ENCODE results near the gene DYRK1B. TPM values are rescaled to one million over a fixed set of nuclear protein-coding genes. Genes with fewer than 3 reads are reported as not detected.

The DYRK1B gene
- total and polyA plus RNA-seq, 3 experiments from 2014 or later = 7.9 to 15.3 (median 9.1) TPM

- Mint-ChIP-seq H3K27ac (peak overlapping the region; percentile 58 to 91 (median 85)), H3K4me3 (peak overlapping the region; percentile 45 to 90 (median 75)), H3K36me3 (peaks cover 5 to 59% (median 6%) of the 10 kb centered on the region in 3 donors), H3K4me1 (peaks cover 30 to 46% (median 34%) of the 10 kb centered on the region in 3 donors), H3K27me3 (no peaks in the 10 kb centered on the region), H3K9me3 (no peaks in the 10 kb centered on the region)
- no peaks in the 10 kb centered on the region for H3K27me3 ChIP-seq (ENCODE audit: insufficient read depth, low read length, poor library complexity, severe bottlenecking)
- ChIA-PET CTCF (interaction anchor here (1.4 to 2.4 kb wide), 3 partner anchors 15 to 142 kb away, joined by 5 to 10 read pairs (median 7); partner anchors contain the start of gene PSMC4), POLR2A (interaction anchor here (0.5 kb wide), 1 partner anchor 377 kb away, joined by 3 read pairs; no protein-coding TSS in a partner anchor)
- no peak for DNase-seq
- peaks cover 16% of the 10 kb centered on the region for H3K36me3 ChIP-seq (ENCODE audit: insufficient read depth, low read length)
- H3K27ac ChIP-seq (ENCODE audit: low read depth, low read length) = no peak overlapping the region
- H3K4me3 ChIP-seq (ENCODE audit: low read length) = no peak overlapping the region
- H3K9me3 ChIP-seq (ENCODE audit: low read length) = no peaks in the 10 kb centered on the region
- H3K4me1 ChIP-seq (ENCODE audit: insufficient read depth, low read length) = peaks cover 31% of the 10 kb centered on the region
These were observed 5.3 kb downstream of the DYRK1B start for GRCh38 chr19:39828654-39829032.

- peak overlapping the region; percentile 58 to 91 (median 85) for H3K27ac Mint-ChIP-seq
- peaks cover 34% of the 10 kb centered on the region for H3K4me1 ChIP-seq (ENCODE audit: insufficient read depth, low read length)
These were observed 5.8 kb downstream of the DYRK1B start for GRCh38 chr19:39828015-39828653.

GRCh38 chr19:39827216-39827615, 6.7 kb downstream of the DYRK1B start:
- H3K4me1 ChIP-seq (ENCODE audit: insufficient read depth, low read length) = peaks cover 25% of the 10 kb centered on the region
- Mint-ChIP-seq H3K27ac (no peak overlapping the region), H3K27me3 (no peaks in the 10 kb centered on the region), H3K36me3 (peaks cover 5 to 57% (median 6%) of the 10 kb centered on the region in 3 donors), H3K4me1 (peaks cover 22 to 36% (median 26%) of the 10 kb centered on the region in 3 donors), H3K4me3 (no peak overlapping the region), H3K9me3 (no peaks in the 10 kb centered on the region)
- DNase-seq = no peak
- no peak overlapping the region for H3K4me3 ChIP-seq (ENCODE audit: low read length)
- POLR2A ChIA-PET = no interaction called here
- H3K36me3 ChIP-seq (ENCODE audit: insufficient read depth, low read length) = peaks cover 16% of the 10 kb centered on the region
- CTCF ChIA-PET = interaction anchor here (1.7 kb wide), 1 partner anchor 34 kb away, joined by 5 read pairs; no protein-coding TSS in a partner anchor
- no peak overlapping the region for H3K27ac ChIP-seq (ENCODE audit: low read depth, low read length)
- H3K27me3 ChIP-seq (ENCODE audit: insufficient read depth, low read length, poor library complexity, severe bottlenecking) = no peaks in the 10 kb centered on the region
- H3K9me3 ChIP-seq (ENCODE audit: low read length) = no peaks in the 10 kb centered on the region

More at GRCh38 chr19:39828015-39828653, 5.8 kb downstream of the DYRK1B start:
- Mint-ChIP-seq H3K36me3 (peaks cover 5 to 59% (median 6%) of the 10 kb centered on the region in 3 donors), H3K27me3 (no peaks in the 10 kb centered on the region), H3K9me3 (no peaks in the 10 kb centered on the region), H3K4me3 (peak overlapping the region; percentile 45 to 90 (median 75)), H3K4me1 (peaks cover 30 to 46% (median 34%) of the 10 kb centered on the region in 3 donors)
- Histone ChIP-seq H3K27ac (ENCODE audit: low read depth, low read length) (no peak overlapping the region), H3K4me3 (ENCODE audit: low read length) (no peak overlapping the region), H3K27me3 (ENCODE audit: insufficient read depth, low read length, poor library complexity, severe bottlenecking) (no peaks in the 10 kb centered on the region), H3K9me3 (ENCODE audit: low read length) (no peaks in the 10 kb centered on the region), H3K36me3 (ENCODE audit: insufficient read depth, low read length) (peaks cover 16% of the 10 kb centered on the region)
- DNase-seq = peak in 4 of 5 donors; percentile 22 to 66 (median 50)
- CTCF ChIA-PET = interaction anchor here (1.4 to 2.4 kb wide), 3 partner anchors 15 to 142 kb away, joined by 5 to 10 read pairs (median 7); partner anchors contain the start of gene PSMC4
- POLR2A ChIA-PET = interaction anchor here (0.5 kb wide), 1 partner anchor 377 kb away, joined by 3 read pairs; no protein-coding TSS in a partner anchor

GRCh38 chr19:39826311-39826945, 7.5 kb downstream of the DYRK1B start:
- Histone ChIP-seq H3K27ac (ENCODE audit: low read depth, low read length) (no peak overlapping the region), H3K36me3 (ENCODE audit: insufficient read depth, low read length) (peaks cover 16% of the 10 kb centered on the region), H3K4me1 (ENCODE audit: insufficient read depth, low read length) (peaks cover 21% of the 10 kb centered on the region), H3K27me3 (ENCODE audit: insufficient read depth, low read length, poor library complexity, severe bottlenecking) (no peaks in the 10 kb centered on the region), H3K4me3 (ENCODE audit: low read length) (no peak overlapping the region), H3K9me3 (ENCODE audit: low read length) (no peaks in the 10 kb centered on the region)
- H3K4me1 Mint-ChIP-seq = peaks cover 16 to 30% (median 21%) of the 10 kb centered on the region in 3 donors
- no peaks in the 10 kb centered on the region for H3K27me3 Mint-ChIP-seq
- ChIA-PET CTCF (no interaction called here), POLR2A (no interaction called here)
- H3K27ac Mint-ChIP-seq = peak overlapping the region in 2 of 8 donors; percentile 48 to 68
- peak overlapping the region in 2 of 7 donors; percentile 15 to 52 for H3K4me3 Mint-ChIP-seq
- peaks cover 5 to 55% (median 6%) of the 10 kb centered on the region in 3 donors for H3K36me3 Mint-ChIP-seq
- no peaks in the 10 kb centered on the region for H3K9me3 Mint-ChIP-seq
- no peak for DNase-seq

GRCh38 chr19:39825531-39826076, 8.4 kb downstream of the DYRK1B start:
- no peak for DNase-seq

GRCh38 chr19:39825093-39825463, 8.9 kb downstream of the DYRK1B start:
- Histone ChIP-seq H3K27me3 (ENCODE audit: insufficient read depth, low read length, poor library complexity, severe bottlenecking) (no peaks in the 10 kb centered on the region), H3K9me3 (ENCODE audit: low read length) (no peaks in the 10 kb centered on the region), H3K4me1 (ENCODE audit: insufficient read depth, low read length) (peaks cover 21% of the 10 kb centered on the region), H3K27ac (ENCODE audit: low read depth, low read length) (no peak overlapping the region), H3K4me3 (ENCODE audit: low read length) (no peak overlapping the region), H3K36me3 (ENCODE audit: insufficient read depth, low read length) (peaks cover 13% of the 10 kb centered on the region)
- DNase-seq = no peak
- ChIA-PET CTCF (interaction anchor here (0.7 to 1.4 kb wide), 4 partner anchors 8 to 33 kb away, joined by 3 to 4 read pairs (median 3); no protein-coding TSS in a partner anchor), POLR2A (interaction anchor here (2.1 kb wide), 1 partner anchor 9 kb away, joined by 26 read pairs; the partner anchor contains the start of gene DYRK1B)
- no peak overlapping the region for H3K4me3 Mint-ChIP-seq
- H3K36me3 Mint-ChIP-seq = peaks cover 0 to 41% (median 5%) of the 10 kb centered on the region in 3 donors
- H3K4me1 Mint-ChIP-seq = peaks cover 9 to 17% (median 15%) of the 10 kb centered on the region in 3 donors
- H3K9me3 Mint-ChIP-seq = no peaks in the 10 kb centered on the region
- peak overlapping the region in 2 of 8 donors; percentile 6 to 36 for H3K27ac Mint-ChIP-seq
- H3K27me3 Mint-ChIP-seq = no peaks in the 10 kb centered on the region

More at GRCh38 chr19:39825531-39826076, 8.4 kb downstream of the DYRK1B start:
- Histone ChIP-seq H3K9me3 (ENCODE audit: low read length) (no peaks in the 10 kb centered on the region), H3K27me3 (ENCODE audit: insufficient read depth, low read length, poor library complexity, severe bottlenecking) (no peaks in the 10 kb centered on the region), H3K4me3 (ENCODE audit: low read length) (no peak overlapping the region), H3K36me3 (ENCODE audit: insufficient read depth, low read length) (peaks cover 16% of the 10 kb centered on the region), H3K27ac (ENCODE audit: low read depth, low read length) (no peak overlapping the region), H3K4me1 (ENCODE audit: insufficient read depth, low read length) (peaks cover 21% of the 10 kb centered on the region)
- ChIA-PET POLR2A (interaction anchor here (2.1 kb wide), 1 partner anchor 8 kb away, joined by 26 read pairs; the partner anchor contains the start of gene DYRK1B), CTCF (interaction anchor here (0.7 to 1.4 kb wide), 4 partner anchors 8 to 33 kb away, joined by 3 to 4 read pairs (median 3); no protein-coding TSS in a partner anchor)
- H3K4me3 Mint-ChIP-seq = peak overlapping the region in 2 of 7 donors; percentile 23 to 48
- no peaks in the 10 kb centered on the region for H3K9me3 Mint-ChIP-seq
- H3K27me3 Mint-ChIP-seq = no peaks in the 10 kb centered on the region
- peaks cover 0 to 46% (median 5%) of the 10 kb centered on the region in 3 donors for H3K36me3 Mint-ChIP-seq
- peak overlapping the region in 2 of 8 donors; percentile 6 to 48 for H3K27ac Mint-ChIP-seq
- H3K4me1 Mint-ChIP-seq = peaks cover 9 to 22% (median 15%) of the 10 kb centered on the region in 3 donors

GRCh38 chr19:39824143-39825092, 9.5 kb downstream of the DYRK1B start:
- Mint-ChIP-seq H3K27me3 (no peaks in the 10 kb centered on the region), H3K36me3 (peaks cover 0 to 35% (median 5%) of the 10 kb centered on the region in 3 donors), H3K9me3 (no peaks in the 10 kb centered on the region), H3K27ac (no peak overlapping the region), H3K4me3 (no peak overlapping the region), H3K4me1 (peaks cover 14 to 20% (median 18%) of the 10 kb centered on the region in 3 donors)
- Histone ChIP-seq H3K4me1 (ENCODE audit: insufficient read depth, low read length) (peaks cover 21% of the 10 kb centered on the region), H3K36me3 (ENCODE audit: insufficient read depth, low read length) (peaks cover 6% of the 10 kb centered on the region), H3K27me3 (ENCODE audit: insufficient read depth, low read length, poor library complexity, severe bottlenecking) (no peaks in the 10 kb centered on the region), H3K4me3 (ENCODE audit: low read length) (peak overlapping the region; percentile 82), H3K9me3 (ENCODE audit: low read length) (no peaks in the 10 kb centered on the region), H3K27ac (ENCODE audit: low read depth, low read length) (peak overlapping the region; percentile 38)
- CTCF ChIA-PET = interaction anchor here (0.7 to 1.4 kb wide), 4 partner anchors 9 to 32 kb away, joined by 3 to 4 read pairs (median 3); no protein-coding TSS in a partner anchor
- DNase-seq = peak; percentile 76 to 90 (median 83)
- POLR2A ChIA-PET = interaction anchor here (1.2 to 2.1 kb wide), 2 partner anchors 9 to 22 kb away, joined by 4 to 26 read pairs; partner anchors contain the start of genes DYRK1B and FBL

Data from CD8-positive, alpha-beta memory T cell (primary cell).